GM06990 (cell line): ENCODE measurements around the gene PHETA2.

Experiments used
- DNase-seq: peaks from one replicate; pipeline ENCODE4 v3.0.0-alpha.2; 2011; ENCODE audit not compliant: insufficient read length; ENCODE audit errors: extremely low read depth
- H3K27me3 ChIP-seq: replicated peaks from 2 replicates; pipeline ENCODE4 v1.6.0; 2011; ENCODE audit warnings: low read length; ENCODE audit not compliant: control insufficient read depth, insufficient read depth
- H3K36me3 ChIP-seq: 2 replicates; pipeline ENCODE4 v1.5.1; 2011; ENCODE audit warnings: low read length; ENCODE audit not compliant: control insufficient read depth, insufficient read depth
- H3K4me3 ChIP-seq: replicated peaks from 2 replicates; pipeline ENCODE4 v1.5.1; 2011; ENCODE audit warnings: low read depth, mild to moderate bottlenecking, control low read depth, low read length
- TF ChIP-seq, protein P1 (sequence below): IDR thresholded peaks from 2 replicates; pipeline ENCODE4 v1.5.1; 2011; ENCODE audit warnings: low read length, control low read depth, mild to moderate bottlenecking, inconsistent platforms; ENCODE audit not compliant: insufficient read depth, poor library complexity, severe bottlenecking

Gene PHETA2

GRCh38 chr22:42039271-42039670, 34.8 kb upstream of the PHETA2 start:
- H3K4me3 ChIP-seq = no peak overlapping the region
- DNase-seq = no peak
- TF ChIP-seq, protein P1, sequence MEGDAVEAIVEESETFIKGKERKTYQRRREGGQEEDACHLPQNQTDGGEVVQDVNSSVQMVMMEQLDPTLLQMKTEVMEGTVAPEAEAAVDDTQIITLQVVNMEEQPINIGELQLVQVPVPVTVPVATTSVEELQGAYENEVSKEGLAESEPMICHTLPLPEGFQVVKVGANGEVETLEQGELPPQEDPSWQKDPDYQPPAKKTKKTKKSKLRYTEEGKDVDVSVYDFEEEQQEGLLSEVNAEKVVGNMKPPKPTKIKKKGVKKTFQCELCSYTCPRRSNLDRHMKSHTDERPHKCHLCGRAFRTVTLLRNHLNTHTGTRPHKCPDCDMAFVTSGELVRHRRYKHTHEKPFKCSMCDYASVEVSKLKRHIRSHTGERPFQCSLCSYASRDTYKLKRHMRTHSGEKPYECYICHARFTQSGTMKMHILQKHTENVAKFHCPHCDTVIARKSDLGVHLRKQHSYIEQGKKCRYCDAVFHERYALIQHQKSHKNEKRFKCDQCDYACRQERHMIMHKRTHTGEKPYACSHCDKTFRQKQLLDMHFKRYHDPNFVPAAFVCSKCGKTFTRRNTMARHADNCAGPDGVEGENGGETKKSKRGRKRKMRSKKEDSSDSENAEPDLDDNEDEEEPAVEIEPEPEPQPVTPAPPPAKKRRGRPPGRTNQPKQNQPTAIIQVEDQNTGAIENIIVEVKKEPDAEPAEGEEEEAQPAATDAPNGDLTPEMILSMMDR = no peak
- no peaks in the 10 kb centered on the region for H3K27me3 ChIP-seq
- H3K36me3 ChIP-seq = no peaks in the 10 kb centered on the region

GRCh38 chr22:42041784-42042183, 32.3 kb upstream of the PHETA2 start:
- no peak for DNase-seq
- TF ChIP-seq, protein P1 = no peak

GRCh38 chr22:42050641-42051180, 23.3 kb upstream of the PHETA2 start:
- TF ChIP-seq, protein P1 = no peak
- no peaks in the 10 kb centered on the region for H3K27me3 ChIP-seq
- H3K36me3 ChIP-seq = no peaks in the 10 kb centered on the region
- no peak for DNase-seq
- no peak overlapping the region for H3K4me3 ChIP-seq

More at GRCh38 chr22:42041784-42042183, 32.3 kb upstream of the PHETA2 start:
- Histone ChIP-seq H3K27me3 (no peaks in the 10 kb centered on the region), H3K36me3 (no peaks in the 10 kb centered on the region), H3K4me3 (no peak overlapping the region)

DNA sequence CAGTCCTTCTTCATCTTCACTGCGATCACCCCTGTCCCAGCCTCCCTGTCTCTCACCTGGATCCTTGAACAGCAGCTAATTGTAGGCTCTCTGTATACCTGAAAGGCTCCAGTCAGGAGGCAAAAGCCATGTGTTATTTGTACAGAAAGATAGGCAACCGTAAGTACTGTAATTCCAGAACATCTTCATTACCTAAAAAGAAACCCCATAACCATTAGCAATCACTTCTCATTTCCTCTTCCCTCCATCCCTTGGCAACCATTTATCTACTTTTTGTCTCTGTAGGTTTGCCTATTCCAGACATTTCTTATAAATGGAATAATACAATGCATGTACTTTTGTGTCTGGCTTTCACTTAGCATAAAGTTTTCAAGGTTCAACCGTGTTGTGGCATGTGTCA, 21.3 kb upstream of the PHETA2 start:
- Histone ChIP-seq H3K4me3 (no peak overlapping the region), H3K27me3 (no peaks in the 10 kb centered on the region), H3K36me3 (no peaks in the 10 kb centered on the region)
- TF ChIP-seq, protein P1 = no peak
- no peak for DNase-seq

DNA sequence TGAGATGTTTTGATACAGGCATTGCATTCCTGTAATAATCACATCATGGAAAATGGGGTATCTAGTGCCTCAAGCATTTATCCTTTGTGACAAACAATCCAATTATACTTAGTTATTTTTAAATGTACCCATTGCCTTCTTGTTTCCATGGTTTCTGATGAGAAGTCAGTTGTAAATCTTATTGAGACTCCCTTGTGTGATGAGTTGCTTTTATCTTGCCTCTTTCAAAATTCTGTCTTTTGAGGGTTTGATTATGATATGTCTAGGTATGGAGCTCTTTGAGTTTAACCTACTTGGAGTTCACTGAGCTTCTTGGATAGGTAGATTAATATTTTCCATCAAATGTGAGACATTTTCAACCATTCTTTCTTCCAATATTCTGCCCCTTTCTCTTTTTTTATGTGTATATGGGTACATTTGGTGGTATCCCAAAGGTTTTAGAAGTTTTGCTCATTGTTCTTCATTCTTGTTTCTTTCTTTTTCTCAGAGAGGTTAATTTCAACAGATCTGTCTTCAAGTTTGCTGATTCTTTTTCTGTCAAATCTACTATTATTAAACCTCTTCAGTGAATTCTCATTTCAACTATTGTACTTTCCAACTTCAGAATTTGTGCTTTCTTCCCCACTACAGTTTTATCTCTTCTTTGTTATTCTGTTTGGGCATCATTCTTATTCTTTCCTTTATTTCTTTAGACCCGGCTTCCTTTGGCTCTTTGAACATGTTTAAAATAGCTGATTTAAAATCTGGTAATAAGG, 17.1 kb upstream of the PHETA2 start:
- H3K36me3 ChIP-seq = peaks cover 24% of the 10 kb centered on the region
- no peak for DNase-seq
- TF ChIP-seq, protein P1 = no peak

More for the DNA sequence above, 17.1 kb upstream of the PHETA2 start:
- no peaks in the 10 kb centered on the region for H3K27me3 ChIP-seq
- H3K4me3 ChIP-seq = no peak overlapping the region
